ENCODE measurements around the gene EXT2. TPM values are rescaled to one million over a fixed set of nuclear protein-coding genes. Genes with fewer than 3 reads are reported as not detected.

EXT2 gene
- total RNA-seq, 1 donor from 2014 or later = 73.9 TPM

GRCh38 chr11:44193856-44194255, 98.4 kb downstream of the EXT2 start:
- Mint-ChIP-seq H3K4me1 (ENCODE audit: low read depth) (peaks cover 14% of the 10 kb centered on the region), H3K36me3 (ENCODE audit: insufficient read depth) (peaks cover 38% of the 10 kb centered on the region), H3K9me3 (ENCODE audit: low read depth) (peaks cover 11% of the 10 kb centered on the region), H3K4me3 (ENCODE audit: low read depth) (no peak overlapping the region), H3K27ac (no peak overlapping the region), H3K27me3 (no peaks in the 10 kb centered on the region)
- TF ChIP-seq, protein P1, sequence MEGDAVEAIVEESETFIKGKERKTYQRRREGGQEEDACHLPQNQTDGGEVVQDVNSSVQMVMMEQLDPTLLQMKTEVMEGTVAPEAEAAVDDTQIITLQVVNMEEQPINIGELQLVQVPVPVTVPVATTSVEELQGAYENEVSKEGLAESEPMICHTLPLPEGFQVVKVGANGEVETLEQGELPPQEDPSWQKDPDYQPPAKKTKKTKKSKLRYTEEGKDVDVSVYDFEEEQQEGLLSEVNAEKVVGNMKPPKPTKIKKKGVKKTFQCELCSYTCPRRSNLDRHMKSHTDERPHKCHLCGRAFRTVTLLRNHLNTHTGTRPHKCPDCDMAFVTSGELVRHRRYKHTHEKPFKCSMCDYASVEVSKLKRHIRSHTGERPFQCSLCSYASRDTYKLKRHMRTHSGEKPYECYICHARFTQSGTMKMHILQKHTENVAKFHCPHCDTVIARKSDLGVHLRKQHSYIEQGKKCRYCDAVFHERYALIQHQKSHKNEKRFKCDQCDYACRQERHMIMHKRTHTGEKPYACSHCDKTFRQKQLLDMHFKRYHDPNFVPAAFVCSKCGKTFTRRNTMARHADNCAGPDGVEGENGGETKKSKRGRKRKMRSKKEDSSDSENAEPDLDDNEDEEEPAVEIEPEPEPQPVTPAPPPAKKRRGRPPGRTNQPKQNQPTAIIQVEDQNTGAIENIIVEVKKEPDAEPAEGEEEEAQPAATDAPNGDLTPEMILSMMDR (IDR thresholded peaks at IDR 0.05; ENCODE audit: unreplicated experiment) = no peak
- DNase-seq (ENCODE audit: low spot score, unreplicated experiment) = no peak

- H3K36me3 Mint-ChIP-seq (ENCODE audit: insufficient read depth) = peaks cover 23% of the 10 kb centered on the region
- TF ChIP-seq, protein P1 (IDR thresholded peaks at IDR 0.05; ENCODE audit: unreplicated experiment) = no peak
- H3K4me1 Mint-ChIP-seq (ENCODE audit: low read depth) = peaks cover 23% of the 10 kb centered on the region
- DNase-seq (ENCODE audit: low spot score, unreplicated experiment) = no peak
- H3K4me3 Mint-ChIP-seq (ENCODE audit: low read depth) = no peak overlapping the region
- H3K9me3 Mint-ChIP-seq (ENCODE audit: low read depth) = peaks cover 7% of the 10 kb centered on the region
- H3K27me3 Mint-ChIP-seq = no peaks in the 10 kb centered on the region
- no peak overlapping the region for H3K27ac Mint-ChIP-seq
Measured at GRCh38 chr11:44198146-44198724, 102.8 kb downstream of the EXT2 start.

- Mint-ChIP-seq H3K36me3 (ENCODE audit: insufficient read depth) (peaks cover 22% of the 10 kb centered on the region), H3K4me3 (ENCODE audit: low read depth) (no peak overlapping the region), H3K27me3 (no peaks in the 10 kb centered on the region), H3K27ac (no peak overlapping the region), H3K9me3 (ENCODE audit: low read depth) (peaks cover 7% of the 10 kb centered on the region), H3K4me1 (ENCODE audit: low read depth) (peaks cover 23% of the 10 kb centered on the region)
- no peak for DNase-seq (ENCODE audit: low spot score, unreplicated experiment)
- TF ChIP-seq, protein P1 (IDR thresholded peaks at IDR 0.05; ENCODE audit: unreplicated experiment) = no peak
Measured at GRCh38 chr11:44199298-44199697, 103.8 kb downstream of the EXT2 start.

DNA sequence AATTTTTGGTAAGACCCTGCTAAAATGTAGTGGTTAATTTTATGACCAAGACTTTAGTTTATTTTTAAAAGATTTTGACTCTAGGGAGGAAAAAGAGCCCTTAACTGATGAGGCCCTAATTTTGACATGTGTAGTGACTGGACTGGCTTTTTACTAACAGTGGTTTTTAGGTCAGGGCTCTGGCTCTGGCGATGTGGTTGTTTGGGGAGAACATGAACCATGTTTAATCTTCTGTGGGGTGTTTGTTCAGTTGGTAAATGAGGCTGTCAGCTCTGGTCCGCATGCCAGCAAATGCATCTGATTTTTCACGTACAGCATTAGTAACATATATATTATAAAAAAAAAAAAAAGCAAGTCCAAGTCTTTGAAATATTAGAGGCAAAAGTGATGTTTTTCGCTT, 104.3 kb downstream of the EXT2 start:
- Mint-ChIP-seq H3K36me3 (ENCODE audit: insufficient read depth) (peaks cover 19% of the 10 kb centered on the region), H3K27ac (no peak overlapping the region), H3K9me3 (ENCODE audit: low read depth) (peaks cover 7% of the 10 kb centered on the region), H3K27me3 (no peaks in the 10 kb centered on the region), H3K4me1 (ENCODE audit: low read depth) (peaks cover 23% of the 10 kb centered on the region), H3K4me3 (ENCODE audit: low read depth) (no peak overlapping the region)
- TF ChIP-seq, protein P1 (IDR thresholded peaks at IDR 0.05; ENCODE audit: unreplicated experiment) = no peak
- DNase-seq (ENCODE audit: low spot score, unreplicated experiment) = no peak

- Mint-ChIP-seq H3K4me3 (ENCODE audit: low read depth) (no peak overlapping the region), H3K9me3 (ENCODE audit: low read depth) (no peaks in the 10 kb centered on the region), H3K36me3 (ENCODE audit: insufficient read depth) (peaks cover 9% of the 10 kb centered on the region), H3K27me3 (no peaks in the 10 kb centered on the region), H3K27ac (no peak overlapping the region), H3K4me1 (ENCODE audit: low read depth) (peaks cover 28% of the 10 kb centered on the region)
- DNase-seq (ENCODE audit: low spot score, unreplicated experiment) = no peak
- TF ChIP-seq, protein P1 (IDR thresholded peaks at IDR 0.05; ENCODE audit: unreplicated experiment) = no peak
Measured at GRCh38 chr11:44203270-44204043, 108.0 kb downstream of the EXT2 start.

Data from progenitor cell of endocrine pancreas (in vitro differentiated cells).